HL-60/S4 (cell line): ENCODE results near the gene DUXB.

Experiments
- in situ Hi-C: fragments of 300-500 bp; cut with MboI; formaldehyde crosslinking; loops from 2 replicates; pipeline ENCODE4 v1.14.3; 2022; ENCODE audit warnings: low sequenced_read_pairs

Gene DUXB

DNA sequence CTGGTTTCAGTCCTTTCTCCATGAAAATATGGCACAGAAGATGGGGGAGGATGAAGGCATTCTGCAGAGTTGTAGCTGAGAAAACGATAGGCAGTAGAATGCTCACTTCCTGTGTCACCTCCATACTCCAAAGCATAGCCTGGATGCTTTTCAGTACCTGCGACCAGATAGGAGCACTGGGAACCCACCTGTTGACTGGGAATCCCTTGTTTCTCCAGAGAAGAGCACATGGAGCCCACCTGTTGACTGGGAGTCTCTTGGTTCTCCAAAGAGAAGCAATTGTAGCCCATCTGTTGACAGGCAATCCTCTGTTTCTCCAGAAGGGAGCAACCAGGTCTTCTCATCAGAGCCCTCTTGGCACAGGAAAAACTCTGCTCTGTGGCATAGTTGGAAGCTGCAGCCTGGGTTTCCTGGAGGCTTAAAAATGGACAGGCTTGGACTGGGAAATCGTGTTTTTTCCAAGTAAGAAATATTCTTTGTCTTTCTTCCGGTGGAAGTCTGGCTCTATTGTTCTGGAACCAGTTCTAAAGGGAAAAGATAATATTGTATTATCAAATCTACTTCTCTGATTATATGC, 40.4 kb downstream of the DUXB start:
- in situ Hi-C loops: no loop called here

- in situ Hi-C loops: no loop called here
These were observed 40.9 kb downstream of the DUXB start for GRCh38 chr16:75660321-75660720.

- in situ Hi-C loops: no loop called here
These were observed 43.1 kb downstream of the DUXB start for GRCh38 chr16:75658175-75658574.

DNA sequence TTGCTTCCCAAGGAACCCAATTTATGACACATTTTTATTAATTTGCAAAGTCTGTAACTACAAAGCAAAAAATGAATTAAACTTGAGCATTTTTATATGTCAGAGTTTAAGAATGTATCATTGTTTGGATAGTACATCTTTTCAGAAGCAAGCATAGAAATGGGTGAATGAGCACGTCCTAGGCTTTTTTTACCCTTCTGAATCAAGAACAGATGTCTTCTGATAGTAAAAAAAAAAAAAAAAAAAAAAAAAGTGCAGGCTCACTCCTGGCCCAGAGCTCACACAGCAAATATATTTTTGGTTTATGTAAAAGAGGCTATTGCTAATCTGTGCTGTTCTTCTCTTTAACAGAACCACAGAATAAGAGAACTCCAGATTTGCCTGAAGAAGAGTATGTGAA, 47.3 kb downstream of the DUXB start:
- in situ Hi-C loops: no loop called here

DNA sequence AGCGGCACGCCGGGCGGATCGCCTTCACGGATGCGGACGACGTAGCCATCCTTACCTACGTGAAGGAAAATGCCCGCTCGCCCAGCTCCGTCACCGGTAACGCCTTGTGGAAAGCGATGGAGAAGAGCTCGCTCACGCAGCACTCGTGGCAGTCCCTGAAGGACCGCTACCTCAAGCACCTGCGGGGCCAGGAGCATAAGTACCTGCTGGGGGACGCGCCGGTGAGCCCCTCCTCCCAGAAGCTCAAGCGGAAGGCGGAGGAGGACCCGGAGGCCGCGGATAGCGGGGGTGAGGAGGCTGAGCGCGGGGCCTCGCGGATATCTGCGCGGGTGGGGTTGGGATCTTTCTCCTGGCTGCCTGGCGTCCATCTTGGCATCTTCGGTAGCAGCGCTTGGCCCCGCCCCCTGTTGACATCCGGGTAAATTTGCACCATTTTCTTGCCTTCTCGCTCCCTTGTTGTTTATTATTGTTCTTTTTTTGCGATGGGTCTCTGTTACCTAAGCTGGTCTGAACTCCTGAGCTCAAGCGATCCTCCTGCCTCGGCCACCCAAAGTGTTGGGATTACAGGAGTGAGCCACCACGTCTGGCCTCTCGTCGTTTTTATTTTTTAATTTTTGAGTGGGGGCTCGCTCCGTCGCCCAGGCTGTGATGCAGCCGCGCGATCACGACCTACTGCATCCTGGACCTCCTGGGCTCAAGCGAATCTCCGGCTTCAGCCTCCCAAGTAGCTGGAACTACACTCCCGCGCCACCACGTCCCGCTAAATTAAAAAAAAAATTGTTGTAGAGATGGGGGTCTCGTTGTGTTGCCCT, 52.8 kb downstream of the DUXB start:
- in situ Hi-C loops: loop anchor here (25.0 kb wide), 1 partner anchor 986 kb away; the partner anchor contains the start of gene RFWD3

- in situ Hi-C loops: loop anchor here (25.0 kb wide), 1 partner anchor 985 kb away; the partner anchor contains the start of gene RFWD3
These were observed 53.6 kb downstream of the DUXB start, which contains the start of the genes KARS1 and TERF2IP for GRCh38 chr16:75647492-75648264. Gene KARS1, minus strand, starts transcription at chr16:75647665. Its CDS starts 26 bp downstream, at chr16:75647639. Gene TERF2IP, plus strand, starts transcription at chr16:75647773. Its CDS starts 110 bp downstream, at chr16:75647883.

DNA sequence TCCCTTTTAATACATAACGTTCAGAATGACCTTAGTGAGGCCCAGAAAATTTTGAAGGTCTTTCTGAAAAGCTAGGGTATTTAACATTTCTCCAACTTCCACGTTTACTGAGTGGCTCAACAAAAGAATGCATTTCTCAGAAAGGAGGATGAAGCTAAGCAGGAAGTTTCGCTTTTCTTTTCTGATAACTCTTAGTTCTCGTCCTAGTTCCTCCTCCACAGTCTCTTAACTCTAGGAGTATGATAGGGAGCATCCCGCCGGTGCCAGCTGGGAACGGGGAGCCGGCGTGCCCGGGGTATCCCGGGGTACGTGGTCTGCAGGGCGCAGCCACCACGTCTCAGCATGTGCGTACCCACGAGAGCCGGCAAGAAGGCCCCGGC, 54.2 kb downstream of the DUXB start:
- in situ Hi-C loops: loop anchor here (25.0 kb wide), 1 partner anchor 985 kb away; the partner anchor contains the start of gene RFWD3

- in situ Hi-C loops: loop anchor here (25.0 kb wide), 1 partner anchor 982 kb away; the partner anchor contains the start of gene RFWD3
These were observed 56.8 kb downstream of the DUXB start for GRCh38 chr16:75644240-75645012.
